NCI-H524 treated with DMSO at 0.1 percent for 48 hours (cell line): ENCODE results near the gene PRR13.
"Not testable (repeated sequence)": the region's sequence is repeated elsewhere in the genome, so short reads cannot be mapped to it uniquely, and the experiment has no call there.

ENCODE experiments used
- DNase-seq: peaks from one replicate; lab custom pipeline; 2025; lab: John Stamatoyannopoulos, UW

PRR13 gene, protein sequence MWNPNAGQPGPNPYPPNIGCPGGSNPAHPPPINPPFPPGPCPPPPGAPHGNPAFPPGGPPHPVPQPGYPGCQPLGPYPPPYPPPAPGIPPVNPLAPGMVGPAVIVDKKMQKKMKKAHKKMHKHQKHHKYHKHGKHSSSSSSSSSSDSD

DNA sequence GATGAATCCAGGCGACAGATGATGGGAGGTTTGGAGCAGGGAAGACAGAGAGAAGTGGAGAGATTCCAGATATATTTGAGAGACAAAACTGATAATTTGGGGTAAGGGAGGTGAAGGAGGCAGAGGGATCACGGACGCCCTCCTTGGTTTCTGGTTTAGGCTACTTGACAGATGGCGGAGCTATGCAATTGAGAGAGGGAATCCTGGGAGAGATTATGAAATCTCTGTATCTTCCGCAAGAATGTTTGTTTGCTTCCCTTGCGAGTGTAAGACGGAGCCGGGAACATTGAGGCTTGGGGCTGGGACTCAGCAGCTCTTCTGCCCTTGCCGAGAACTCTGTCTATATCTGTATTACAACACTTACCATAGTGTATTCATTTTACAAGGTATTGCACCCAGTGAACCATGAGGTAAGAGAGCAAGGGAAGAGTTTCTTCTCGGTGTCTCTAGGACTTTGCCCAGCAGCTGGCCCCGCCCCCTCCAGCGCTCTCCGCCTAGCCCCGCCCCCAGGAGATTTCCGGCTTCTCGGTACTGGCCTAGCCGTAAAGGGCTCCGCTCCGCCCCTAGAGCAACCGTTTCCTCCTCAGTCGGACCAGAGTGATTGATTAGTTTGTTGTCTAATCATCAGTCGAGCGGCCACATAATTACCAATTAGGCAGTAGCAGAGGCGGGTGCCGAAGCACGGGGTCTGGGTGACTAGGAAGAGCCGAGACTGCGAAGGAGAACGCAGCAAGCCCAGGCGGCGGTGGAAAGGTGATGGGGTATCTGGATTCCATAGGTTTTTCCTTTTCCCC lies at the start of gene PRR13:
PRR13 (plus strand) TSS at position 695 of the 794 bp plus-strand sequence. CDS start 981 bp downstream, outside the sequence.
- peak; percentile 97 for DNase-seq

DNA sequence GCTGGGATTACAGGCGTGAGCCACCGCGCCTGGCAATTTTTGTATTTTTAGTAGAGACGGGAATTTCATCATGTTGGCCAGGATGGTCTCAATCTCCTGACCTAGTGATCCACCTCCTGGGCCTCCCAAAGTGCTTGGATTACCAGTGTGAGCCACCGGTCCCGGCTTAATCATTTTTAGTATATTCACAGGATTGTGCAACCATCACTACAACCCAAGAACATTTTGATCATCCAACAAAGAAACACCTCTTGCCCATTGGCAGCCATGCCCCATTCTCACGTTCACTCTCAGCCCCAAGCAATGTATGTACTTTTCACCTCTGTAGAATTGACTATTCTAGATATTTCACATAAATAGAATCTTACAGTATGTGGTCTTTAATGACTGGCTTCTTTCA lies 41.6 kb upstream of the PRR13 start:
- DNase-seq, result no peak

DNA sequence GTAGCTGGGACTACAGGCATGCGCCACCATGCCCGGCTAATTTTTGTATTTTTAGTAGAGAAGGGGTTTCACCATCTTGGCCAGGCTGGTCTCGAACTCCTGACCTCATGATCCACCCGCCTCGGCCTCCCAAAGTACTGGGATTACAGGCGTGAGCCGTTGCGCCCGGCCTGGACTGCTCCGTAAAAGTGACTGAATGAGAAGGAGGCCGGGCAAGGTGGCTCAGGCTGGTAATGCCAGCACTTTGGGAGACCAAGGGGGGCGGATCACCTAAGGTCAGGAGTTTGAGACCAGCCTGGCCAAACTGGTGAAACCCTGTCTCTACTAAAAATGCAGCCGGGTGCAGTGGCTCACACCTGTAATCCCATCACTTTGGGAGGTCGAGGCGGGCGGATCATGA lies 39.2 kb upstream of the PRR13 start:
- not testable (repeated sequence) for DNase-seq

DNA sequence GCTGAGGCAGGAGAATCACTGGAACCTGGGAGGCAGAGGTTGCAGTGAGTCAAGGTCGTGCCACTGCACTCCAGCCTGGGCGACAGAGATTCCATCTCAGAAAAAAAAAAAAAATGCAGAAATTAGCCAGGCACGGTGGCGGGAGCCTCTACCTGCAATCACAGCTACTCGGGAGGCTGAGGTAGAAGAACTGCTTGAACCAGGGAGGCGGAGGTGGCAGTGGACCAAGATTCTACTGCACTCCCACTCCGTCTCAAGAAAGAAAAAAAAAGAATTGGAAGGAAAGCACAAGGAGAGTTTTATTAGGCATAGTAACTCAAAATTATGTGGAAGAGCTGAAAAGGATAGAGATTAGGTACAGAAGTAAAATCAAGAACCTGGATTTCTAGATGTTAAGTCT lies 38.7 kb upstream of the PRR13 start:
- no peak for DNase-seq

DNA sequence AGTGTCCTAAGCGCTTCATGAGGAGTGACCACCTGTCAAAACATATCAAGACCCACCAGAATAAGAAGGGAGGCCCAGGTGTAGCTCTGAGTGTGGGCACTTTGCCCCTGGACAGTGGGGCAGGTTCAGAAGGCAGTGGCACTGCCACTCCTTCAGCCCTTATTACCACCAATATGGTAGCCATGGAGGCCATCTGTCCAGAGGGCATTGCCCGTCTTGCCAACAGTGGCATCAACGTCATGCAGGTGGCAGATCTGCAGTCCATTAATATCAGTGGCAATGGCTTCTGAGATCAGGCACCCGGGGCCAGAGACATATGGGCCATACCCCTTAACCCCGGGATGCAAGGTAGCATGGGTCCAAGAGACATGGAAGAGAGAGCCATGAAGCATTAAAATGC lies 30.6 kb upstream of the PRR13 start:
- DNase-seq, result no peak

DNA sequence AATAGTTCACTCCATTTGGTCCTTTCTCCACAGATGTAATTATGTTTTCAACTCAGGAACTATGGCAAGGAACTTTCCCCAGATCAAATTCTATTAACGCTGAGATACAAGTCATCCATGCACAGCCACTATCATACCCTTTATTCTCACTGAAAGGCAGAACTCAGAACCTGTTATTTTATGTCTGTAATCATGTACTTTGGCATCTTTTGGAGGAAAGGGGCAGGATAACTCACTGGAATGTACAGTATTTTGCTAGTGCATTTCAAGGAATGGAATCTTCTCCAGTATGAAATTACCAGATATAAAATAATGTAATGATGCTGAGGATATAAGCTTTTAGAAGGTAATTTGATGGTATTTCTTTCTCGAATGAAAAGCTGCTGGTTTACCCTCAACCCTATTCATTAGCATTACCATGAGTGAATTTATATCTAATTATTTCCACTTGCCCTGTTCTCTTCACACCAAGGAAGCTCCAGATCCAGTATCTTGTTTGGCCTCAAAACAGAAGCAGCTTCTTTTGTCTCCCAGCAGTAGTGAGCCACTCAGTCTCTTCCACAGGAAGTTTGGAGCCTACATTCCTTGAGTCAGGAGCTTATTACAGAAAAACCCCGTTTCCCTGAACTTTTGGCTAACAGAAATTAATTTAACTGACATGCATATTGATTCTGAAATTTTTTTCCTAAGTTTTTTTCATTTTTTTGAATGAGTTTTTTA lies 27.9 kb upstream of the PRR13 start:
- DNase-seq, result no peak

DNA sequence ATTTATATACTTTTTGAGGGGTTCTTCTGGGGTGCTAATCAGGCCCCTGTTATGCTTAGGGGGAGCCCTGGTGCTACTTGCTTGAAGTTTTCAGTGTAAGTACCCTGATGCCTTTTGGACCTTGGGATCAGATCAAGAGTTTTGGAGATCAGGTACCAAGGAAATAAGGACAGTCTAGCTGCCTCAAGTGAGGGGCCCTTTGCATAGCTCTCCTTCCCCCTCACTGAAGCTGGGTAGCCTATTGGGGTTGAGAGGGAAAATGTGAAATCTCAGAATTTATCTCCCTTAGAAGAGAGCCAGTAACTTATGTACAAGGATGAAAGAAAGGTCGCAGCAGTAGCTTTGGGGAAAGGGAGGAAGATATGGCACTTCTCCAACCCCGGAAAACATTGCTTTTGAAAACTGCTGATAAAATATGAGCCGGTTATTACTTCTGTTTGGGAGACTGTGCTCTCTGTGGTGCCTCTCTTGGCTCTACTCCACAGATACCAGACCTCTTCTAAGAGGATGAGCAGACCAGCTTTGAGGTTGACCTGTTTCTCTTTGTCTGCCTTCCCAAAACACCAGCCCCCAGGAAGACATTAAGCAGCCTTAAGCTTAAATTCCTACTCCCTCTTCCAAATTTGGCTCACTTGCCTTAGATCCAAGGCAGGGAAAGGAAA lies 26.6 kb upstream of the PRR13 start:
- DNase-seq, result no peak

DNA sequence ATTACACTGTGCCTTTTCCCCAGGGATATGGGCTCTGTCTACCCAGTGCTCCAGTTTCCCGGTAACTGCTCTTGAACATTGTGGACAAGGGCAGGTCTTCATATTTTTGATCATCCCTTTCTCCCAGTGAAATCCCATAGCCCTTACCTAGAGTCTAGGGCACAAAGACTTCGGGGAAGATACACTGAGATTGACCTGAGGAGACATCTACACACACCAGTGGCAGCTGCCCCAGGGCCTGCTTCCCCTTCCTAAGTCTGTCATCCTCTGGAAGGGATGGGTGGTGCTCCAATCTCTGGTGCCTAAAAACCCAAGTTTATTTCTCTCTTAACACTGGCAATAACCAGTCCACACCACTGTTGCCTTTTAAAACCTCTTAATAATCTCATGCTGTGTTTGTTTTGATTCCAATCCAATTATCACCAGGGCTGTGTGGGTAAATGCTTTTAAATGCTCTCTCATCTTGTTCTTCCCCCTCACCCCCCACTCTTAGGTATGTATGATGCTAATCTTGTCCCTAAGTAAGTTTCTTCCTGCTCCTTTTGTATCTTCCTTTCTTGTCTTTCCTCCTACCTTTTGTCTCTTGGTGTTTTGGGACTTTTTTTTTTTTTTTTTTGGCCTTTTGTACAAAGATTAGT lies 25.7 kb upstream of the PRR13 start:
- DNase-seq, result not testable (repeated sequence)

DNA sequence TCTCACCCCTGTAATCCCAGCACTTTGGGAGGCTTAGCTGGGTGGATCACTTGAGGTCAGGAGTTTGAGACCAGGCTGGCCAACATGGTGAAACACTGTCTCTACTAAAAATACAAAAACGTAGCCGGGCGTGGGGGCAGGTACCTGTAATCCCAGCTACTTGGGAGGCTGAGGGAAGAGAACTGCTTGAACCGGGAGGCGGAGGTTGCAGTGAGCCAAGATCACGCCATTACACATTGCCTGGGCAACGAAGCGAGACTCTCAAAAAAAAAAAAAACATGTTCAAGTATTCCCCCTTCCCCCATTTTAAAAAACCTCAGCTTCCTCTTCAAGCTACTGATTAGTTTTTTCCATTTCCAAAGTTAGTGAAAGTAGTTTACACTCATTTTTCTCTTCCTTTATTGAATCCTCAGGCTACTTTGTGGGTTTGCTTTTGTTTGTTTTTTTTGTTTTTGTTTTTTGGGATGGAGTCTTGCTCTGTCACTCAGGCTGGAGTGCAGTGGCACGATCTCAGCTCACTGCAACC lies 24.2 kb upstream of the PRR13 start:
- not testable (repeated sequence) for DNase-seq

DNA sequence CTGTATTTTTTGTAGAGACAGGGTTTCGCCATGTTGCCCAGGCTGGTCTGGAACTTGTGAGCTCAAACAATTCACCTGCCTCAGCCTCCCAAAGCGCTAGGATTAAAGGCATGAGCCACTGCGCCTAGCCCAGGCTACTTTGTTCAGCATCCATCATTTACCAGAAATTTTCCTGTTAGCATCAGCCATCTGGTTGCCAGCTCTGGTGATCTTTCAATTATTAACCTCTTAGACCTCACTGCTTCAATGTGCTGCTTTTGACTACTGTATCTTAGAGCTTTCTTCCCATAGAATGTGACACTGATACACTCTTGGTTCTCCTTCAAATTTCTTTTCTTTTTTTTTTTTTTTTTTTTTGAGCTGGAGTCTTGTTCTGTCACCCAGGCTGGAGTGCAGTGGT lies 23.3 kb upstream of the PRR13 start:
- no peak for DNase-seq

DNA sequence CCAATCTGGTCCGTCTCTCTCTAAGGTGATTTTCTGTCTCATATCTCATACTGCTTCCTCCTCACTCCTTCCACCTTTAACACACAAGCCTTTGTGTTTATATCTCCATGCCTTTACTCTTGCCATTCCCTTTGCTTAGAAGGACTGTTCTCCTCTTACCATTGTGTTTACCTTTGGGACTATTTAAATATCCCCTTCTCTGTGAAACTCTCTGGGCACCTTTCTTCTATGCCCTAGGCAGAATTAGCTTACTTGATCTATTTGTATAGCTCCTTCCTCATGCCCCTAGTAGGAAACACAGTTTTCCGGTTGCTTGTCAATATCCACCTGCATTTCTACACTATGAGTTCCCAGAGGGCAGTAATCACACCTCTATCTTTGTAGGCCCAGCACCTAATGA lies 21.8 kb upstream of the PRR13 start:
- no peak for DNase-seq

DNA sequence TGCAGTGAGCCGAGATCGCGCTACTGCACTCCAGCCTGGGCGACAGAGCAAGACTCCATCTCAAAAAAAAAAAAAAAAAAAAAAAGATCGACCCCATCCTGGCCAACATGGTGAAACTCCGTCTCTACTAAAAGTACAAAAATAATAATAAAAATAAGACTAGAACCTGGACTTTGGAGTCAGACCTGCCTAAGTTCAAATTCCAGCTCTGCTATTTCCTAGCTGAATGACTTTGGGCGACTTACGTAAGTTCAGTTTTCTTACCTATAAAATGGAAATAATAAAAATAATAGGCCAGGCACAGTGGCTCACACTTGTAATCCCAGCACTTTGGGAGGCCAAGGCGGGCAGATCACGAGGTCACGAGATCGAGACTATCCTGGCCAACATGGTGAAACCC lies 19.3 kb upstream of the PRR13 start:
- not testable (repeated sequence) for DNase-seq

DNA sequence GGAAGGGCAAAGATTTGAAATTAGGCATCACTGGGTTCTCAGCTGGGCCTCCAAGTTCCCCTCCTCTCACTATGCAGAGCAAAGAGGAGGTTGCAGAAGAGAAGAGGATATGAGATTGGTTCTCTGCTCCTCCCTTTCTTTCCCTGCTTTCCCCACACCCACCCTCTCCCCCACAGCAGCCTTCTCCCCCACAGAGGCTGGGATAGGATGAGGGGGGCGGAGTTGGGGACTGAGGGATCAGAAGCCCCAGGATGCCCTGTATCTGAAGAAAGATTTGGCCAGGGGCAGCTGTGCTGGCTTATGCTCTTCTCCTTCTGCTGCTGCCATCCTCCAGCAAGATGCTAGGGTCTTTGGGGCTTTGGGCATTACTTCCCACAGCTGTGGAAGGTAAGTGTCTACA lies 17.9 kb upstream of the PRR13 start, which contains the start of gene AMHR2:
AMHR2 (plus strand) TSS at position 259 of the 400 bp plus-strand sequence; CDS start at position 339, 80 bp downstream.
- DNase-seq, result no peak

DNA sequence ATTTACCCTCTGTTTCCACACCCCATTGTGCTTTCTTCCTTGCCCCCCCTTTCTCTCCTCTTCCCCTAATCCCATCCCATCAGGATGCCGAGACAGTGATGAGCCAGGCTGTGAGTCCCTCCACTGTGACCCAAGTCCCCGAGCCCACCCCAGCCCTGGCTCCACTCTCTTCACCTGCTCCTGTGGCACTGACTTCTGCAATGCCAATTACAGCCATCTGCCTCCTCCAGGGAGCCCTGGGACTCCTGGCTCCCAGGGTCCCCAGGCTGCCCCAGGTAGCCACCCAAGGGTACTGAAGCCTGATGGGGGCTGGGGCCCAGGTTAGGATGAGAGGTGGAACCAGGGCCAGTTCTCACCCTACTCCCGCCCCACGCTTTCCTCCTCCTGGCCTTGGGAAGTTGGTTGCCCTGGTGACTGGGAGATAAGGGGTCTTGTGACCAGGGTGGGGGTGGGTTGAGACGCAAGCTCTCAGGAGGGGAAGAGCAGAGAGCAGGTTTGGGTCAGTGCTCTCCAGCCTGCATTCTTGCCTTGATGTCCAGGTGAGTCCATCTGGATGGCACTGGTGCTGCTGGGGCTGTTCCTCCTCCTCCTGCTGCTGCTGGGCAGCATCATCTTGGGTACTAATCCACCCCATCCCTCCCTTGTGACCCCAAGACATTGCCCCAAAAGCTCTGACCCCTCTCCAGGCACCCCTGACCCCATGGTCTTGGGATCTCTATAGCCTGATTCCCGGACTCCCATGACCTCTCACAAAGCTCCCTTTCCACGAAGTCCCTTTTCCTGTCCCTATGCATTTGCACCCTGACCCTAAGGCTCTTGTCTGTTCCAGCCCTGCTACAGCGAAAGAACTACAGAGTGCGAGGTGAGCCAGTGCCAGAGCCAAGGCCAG lies 16.7 kb upstream of the PRR13 start:
- DNase-seq, result no peak

DNA sequence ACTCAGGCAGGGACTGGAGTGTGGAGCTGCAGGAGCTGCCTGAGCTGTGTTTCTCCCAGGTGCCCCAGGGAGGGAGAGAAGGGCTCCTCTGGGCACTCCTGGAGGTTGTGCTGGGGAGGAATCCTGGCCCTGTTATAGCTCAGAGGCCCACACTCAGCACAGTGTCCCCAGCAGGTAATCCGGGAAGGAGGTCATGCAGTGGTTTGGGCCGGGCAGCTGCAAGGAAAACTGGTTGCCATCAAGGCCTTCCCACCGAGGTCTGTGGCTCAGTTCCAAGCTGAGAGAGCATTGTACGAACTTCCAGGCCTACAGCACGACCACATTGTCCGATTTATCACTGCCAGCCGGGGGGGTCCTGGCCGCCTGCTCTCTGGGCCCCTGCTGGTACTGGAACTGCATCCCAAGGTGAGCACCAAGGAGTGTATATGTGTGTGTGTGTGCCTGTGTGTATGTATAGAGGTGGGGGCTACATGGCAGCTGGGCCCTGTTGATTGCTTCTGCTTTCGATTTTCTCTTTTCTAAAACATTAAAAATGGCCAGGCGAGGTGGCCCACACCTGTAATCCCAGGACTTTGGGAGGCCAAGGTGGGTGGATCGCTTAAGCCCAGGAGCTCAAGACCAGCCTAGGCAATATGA lies 15.9 kb upstream of the PRR13 start:
- no peak for DNase-seq

DNA sequence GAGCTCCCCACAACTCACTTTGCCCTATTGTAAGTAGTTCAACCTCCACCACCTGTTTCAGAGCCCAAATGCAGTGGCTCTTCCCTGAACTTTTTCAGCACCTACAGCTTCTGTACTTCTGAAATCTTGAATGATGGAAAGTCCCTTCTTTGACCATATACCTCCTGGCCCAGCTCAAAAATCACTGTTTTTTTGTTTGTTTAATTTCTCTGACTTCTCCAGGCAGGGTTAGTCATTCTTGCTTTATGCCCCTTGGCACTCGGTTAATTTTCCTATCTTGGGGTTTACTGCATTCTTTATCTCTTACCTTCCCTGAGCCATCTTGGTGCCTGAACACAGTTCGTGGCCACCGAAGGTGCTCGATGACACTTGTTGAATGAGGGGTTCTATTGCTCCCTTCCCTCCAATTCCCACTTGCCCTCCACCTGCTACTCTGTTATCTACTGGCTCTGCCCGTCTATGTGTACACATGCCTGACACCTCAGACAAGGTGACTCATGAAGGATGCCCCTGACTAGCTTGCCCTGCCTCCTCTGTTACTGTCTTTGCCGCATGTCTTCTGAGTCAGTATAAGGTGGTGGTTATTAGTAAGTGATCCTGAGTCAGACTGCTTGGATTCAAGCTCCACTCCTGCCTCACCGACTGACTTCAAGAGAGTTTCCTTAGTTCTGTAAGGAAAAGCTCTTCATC lies 13.5 kb upstream of the PRR13 start:
- DNase-seq, result no peak

DNA sequence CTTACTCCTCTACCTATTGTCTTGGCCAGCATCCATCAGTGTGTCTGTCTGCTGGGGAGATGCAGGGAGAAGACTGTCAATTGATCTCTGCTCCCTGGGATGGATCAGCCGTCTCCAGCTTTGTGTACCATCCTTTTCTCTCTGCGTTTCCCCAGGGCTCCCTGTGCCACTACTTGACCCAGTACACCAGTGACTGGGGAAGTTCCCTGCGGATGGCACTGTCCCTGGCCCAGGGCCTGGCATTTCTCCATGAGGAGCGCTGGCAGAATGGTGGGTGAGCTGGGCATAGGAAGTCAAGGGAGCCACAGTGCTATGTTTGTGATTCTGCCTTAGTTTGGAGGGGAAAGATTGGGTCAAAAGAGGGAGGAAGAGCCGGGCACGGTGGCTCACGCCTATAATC lies 12.8 kb upstream of the PRR13 start:
- no peak for DNase-seq

DNA sequence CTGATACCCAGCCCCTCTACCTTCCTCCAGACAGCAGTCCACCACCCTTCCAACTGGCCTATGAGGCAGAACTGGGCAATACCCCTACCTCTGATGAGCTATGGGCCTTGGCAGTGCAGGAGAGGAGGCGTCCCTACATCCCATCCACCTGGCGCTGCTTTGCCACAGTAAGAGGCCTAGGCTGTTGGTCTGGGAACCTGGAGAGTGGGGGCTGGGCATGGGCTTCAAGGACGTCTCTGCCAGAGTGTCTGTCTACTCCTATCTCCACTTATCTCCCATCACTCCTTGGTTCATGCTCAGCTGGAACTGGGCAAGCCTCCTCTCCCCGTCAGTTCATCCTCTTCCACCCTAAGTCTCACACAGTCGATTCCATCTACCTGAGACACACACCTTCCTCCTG lies 11.4 kb upstream of the PRR13 start:
- DNase-seq, result no peak

DNA sequence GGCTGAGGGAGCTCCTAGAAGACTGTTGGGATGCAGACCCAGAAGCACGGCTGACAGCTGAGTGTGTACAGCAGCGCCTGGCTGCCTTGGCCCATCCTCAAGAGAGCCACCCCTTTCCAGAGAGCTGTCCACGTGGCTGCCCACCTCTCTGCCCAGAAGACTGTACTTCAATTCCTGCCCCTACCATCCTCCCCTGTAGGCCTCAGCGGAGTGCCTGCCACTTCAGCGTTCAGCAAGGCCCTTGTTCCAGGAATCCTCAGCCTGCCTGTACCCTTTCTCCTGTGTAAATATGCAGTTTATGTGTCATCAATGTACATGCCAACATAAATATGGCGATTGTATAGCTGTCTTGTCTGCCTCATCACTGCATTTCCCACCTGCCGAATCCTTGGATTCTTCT lies 10.3 kb upstream of the PRR13 start:
- no peak for DNase-seq

DNA sequence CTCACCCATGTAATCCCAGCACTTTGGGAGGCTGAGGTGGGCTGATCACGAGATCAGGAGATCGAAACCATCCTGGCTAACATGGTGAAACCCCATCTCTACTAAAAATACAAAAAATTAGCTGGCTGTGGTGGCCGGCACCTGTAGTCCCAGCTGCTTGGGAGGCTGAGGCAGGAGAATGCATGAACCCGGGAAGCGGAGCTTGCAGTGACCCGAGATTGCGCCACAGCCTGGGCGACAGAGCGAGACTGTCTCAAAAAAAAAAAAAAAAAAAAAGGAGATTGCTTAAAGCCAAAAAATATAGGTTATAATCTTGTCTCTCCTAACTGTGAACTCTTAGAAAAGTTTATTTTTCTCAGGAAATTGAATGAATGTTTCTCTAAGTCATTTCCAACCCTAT lies 6.2 kb upstream of the PRR13 start:
- not testable (repeated sequence) for DNase-seq
